GM23338 (cell line): Measurements from ENCODE around the gene CYP20A1. TPM values are rescaled to one million over a fixed set of nuclear protein-coding genes. Genes with fewer than 3 reads are reported as not detected.
A peak's percentile ranks its signal among the peaks of the same experiment; 100 is the strongest.

Experiments
- ATAC-seq: fragments of 200-7000 bp; cut with Tn5 transposase; 3 replicates; pipeline ENCODE4 v1.9.1; 2020
- DNase-seq: peaks from one replicate; pipeline ENCODE4 v3.0.0-alpha.2; 2015; ENCODE audit warnings: low spot score
- H2AFZ ChIP-seq: fragments of 200-600 bp; sonication (generic); 2 replicates; pipeline ENCODE4 v1.8.0; 2016; ENCODE audit warnings: antibody characterized with exemption, mild to moderate bottlenecking, moderate library complexity
- H3F3A ChIP-seq: fragments of 200-600 bp; sonication (generic); replicated peaks from 2 replicates; pipeline ENCODE4 v1.8.0; 2017; ENCODE audit warnings: antibody characterized with exemption, mixed run types, low read depth
- H3K27ac ChIP-seq: fragments of 200-600 bp; sonication (generic); 2 replicates; pipeline ENCODE4 v1.6.1; 2016; ENCODE audit warnings: low read depth
- H3K27me3 ChIP-seq: fragments of 200-600 bp; sonication (generic); 2 replicates; pipeline ENCODE4 v1.8.0; 2016; ENCODE audit warnings: mild to moderate bottlenecking, mixed run types, moderate library complexity; ENCODE audit not compliant: insufficient read depth
- H3K36me3 ChIP-seq: fragments of 200-600 bp; sonication (generic); 2 replicates; pipeline ENCODE4 v1.8.0; 2016; ENCODE audit warnings: mild to moderate bottlenecking; ENCODE audit not compliant: insufficient read depth
- H3K4me1 ChIP-seq: fragments of 200-600 bp; sonication (generic); 2 replicates; pipeline ENCODE4 v1.8.0; 2016; ENCODE audit warnings: mild to moderate bottlenecking, moderate library complexity; ENCODE audit not compliant: insufficient read depth
- H3K4me2 ChIP-seq: fragments of 200-600 bp; sonication (generic); 2 replicates; pipeline ENCODE4 v1.7.1; 2017; ENCODE audit warnings: mixed run types
- H3K4me3 ChIP-seq: fragments of 200-600 bp; sonication (generic); 2 replicates; pipeline ENCODE4 v1.6.1; 2016; ENCODE audit warnings: mixed run types
- H3K79me2 ChIP-seq: fragments of 200-600 bp; sonication (generic); replicated peaks from 2 replicates; pipeline ENCODE4 v1.8.0; 2017; ENCODE audit warnings: mild to moderate bottlenecking; ENCODE audit not compliant: insufficient read depth
- H3K9me2 ChIP-seq: fragments of 200-600 bp; sonication (generic); 2 replicates; pipeline ENCODE4 v1.8.0; 2017; ENCODE audit not compliant: insufficient read depth
- H4K20me1 ChIP-seq: fragments of 200-600 bp; sonication (generic); replicated peaks from 2 replicates; pipeline ENCODE4 v1.8.0; 2017; ENCODE audit warnings: mild to moderate bottlenecking; ENCODE audit not compliant: insufficient read depth
- H3K27ac Mint-ChIP-seq: 2 replicates; pipeline ENCODE4 v1.8.0; 2020; ENCODE audit warnings: inconsistent platforms, mild to moderate bottlenecking, moderate library complexity, mixed read lengths
- H3K27me3 Mint-ChIP-seq: 3 replicates; pipeline ENCODE4 v1.8.0; 2022; ENCODE audit warnings: low read depth, mild to moderate bottlenecking, moderate library complexity, mixed read lengths, inconsistent platforms; ENCODE audit not compliant: insufficient read depth, poor library complexity
- H3K36me3 Mint-ChIP-seq: 3 replicates; pipeline ENCODE4 v1.8.0; 2021; ENCODE audit warnings: low read depth, mild to moderate bottlenecking, inconsistent platforms, moderate library complexity, mixed read lengths
- H3K4me1 Mint-ChIP-seq: 3 replicates; pipeline ENCODE4 v1.8.0; 2020; ENCODE audit warnings: mild to moderate bottlenecking, inconsistent platforms, mixed read lengths
- H3K4me3 Mint-ChIP-seq: 3 replicates; pipeline ENCODE4 v1.8.0; 2021; ENCODE audit warnings: moderate library complexity, mild to moderate bottlenecking, inconsistent platforms, mixed read lengths
- H3K9me3 Mint-ChIP-seq: 3 replicates; pipeline ENCODE4 v1.8.0; 2020; ENCODE audit warnings: moderate library complexity, mild to moderate bottlenecking, inconsistent platforms, mixed read lengths
- CREB1 ChIP-seq: fragments of 250-450 bp; sonication (Bioruptor Pico); IDR thresholded peaks from 2 replicates; pipeline ENCODE4 v1.5.0; 2020; ENCODE audit warnings: low read depth, mild to moderate bottlenecking, moderate library complexity
- JUNB ChIP-seq: IDR thresholded peaks from one replicate; pipeline ENCODE4 v1.6.1; 2016; ENCODE audit warnings: antibody characterized with exemption; ENCODE audit not compliant: unreplicated experiment
- ZNF114 ChIP-seq: fragments of 250-450 bp; sonication (Bioruptor Pico); IDR thresholded peaks from 2 replicates; pipeline ENCODE4 v1.5.0; 2020; ENCODE audit warnings: mild to moderate bottlenecking, moderate library complexity
- ZNF331 ChIP-seq: fragments of 250-450 bp; sonication (Bioruptor Pico); IDR thresholded peaks from 2 replicates; pipeline ENCODE4 v1.5.0; 2020; ENCODE audit warnings: low read depth, mild to moderate bottlenecking, moderate library complexity
- polyA plus RNA-seq: library from polyadenylated mRNA; unstranded; fragments of >200 nt; fragmentation: Nextera tagmentation; extraction: Ambion mirVana; gene quantifications from 2 replicates; pipeline ENCODE4 v1.2.1, GENCODE V29; 2016
- total RNA-seq: library from RNA; depleted of rRNA; stranded (reverse); fragments of >200 nt; shearing (Covaris generic); gene quantifications from 2 replicates; pipeline ENCODE4 v1.2.3, GENCODE V29; 2014
- TF ChIP-seq, protein P1 (sequence below), 2 experiments: fragments of 200-600 bp in 1 of 2; sonication (generic) in 1 of 2; conservative IDR thresholded peaks; 2 replicates each; pipeline versions ENCODE4 v1.5.1 to v1.6.1; 2016 to 2017; ENCODE audit warnings: antibody characterized with exemption in 2 of 2, low read depth in 2 of 2, mild to moderate bottlenecking in 2 of 2, moderate library complexity in 1 of 2
- TF ChIP-seq, protein P2 (sequence below): fragments of 250-450 bp; sonication (Bioruptor Pico); IDR thresholded peaks from 2 replicates; pipeline ENCODE4 v1.5.0; 2020; ENCODE audit warnings: mild to moderate bottlenecking, moderate library complexity
- TF ChIP-seq, protein P3 (sequence below): IDR thresholded peaks from 2 replicates; pipeline ENCODE4 v1.6.1; 2016; ENCODE audit warnings: antibody characterized with exemption

The CYP20A1 gene
- total and polyA plus RNA-seq, 2 experiments from 2014 or later, result 17.0 to 21.0 TPM

DNA sequence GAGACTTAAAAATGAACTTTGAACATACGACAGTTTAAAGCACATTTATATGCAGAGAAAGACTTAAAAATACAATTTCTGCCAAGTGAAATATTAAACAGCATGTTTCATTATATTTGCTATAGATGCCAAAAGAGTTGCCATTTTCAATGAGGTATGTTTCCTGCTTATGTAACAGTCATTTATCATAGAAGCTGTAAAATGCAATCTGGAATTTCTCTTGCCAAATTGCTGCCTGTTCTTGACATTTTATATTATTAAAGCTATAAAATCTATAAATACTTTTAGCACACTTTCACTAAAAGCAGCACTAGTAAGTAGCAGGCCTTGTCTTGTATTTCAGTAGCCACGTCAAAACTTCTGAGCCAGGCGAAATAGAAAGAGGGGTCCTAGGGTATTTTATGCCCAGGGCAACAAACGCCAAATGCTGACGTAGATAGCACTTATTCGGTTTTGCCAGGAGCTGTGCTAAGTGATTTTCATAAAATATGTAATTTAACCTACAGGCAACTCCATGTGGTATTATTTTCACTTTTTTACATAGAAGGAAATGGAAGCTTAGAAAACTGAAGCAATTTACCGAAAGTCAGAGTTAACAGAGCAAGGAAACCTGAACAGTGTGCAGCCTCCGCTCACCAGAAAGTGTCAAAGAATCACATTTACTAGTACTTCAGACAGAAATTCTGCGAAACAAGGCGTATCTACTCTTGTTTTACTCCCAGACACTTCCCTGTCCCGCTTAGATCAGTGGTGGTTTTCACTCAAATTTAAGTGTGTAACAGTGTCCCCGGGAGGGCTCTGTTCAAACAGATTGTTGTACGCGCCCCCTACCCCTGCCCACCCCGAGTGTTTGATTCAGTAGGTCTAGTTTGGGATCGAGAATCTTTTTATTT, 1.2 kb upstream of the CYP20A1 start:
- Histone ChIP-seq H3K4me3 (peak overlapping the region; percentile 85), H3K36me3 (no peaks in the 10 kb centered on the region), H3K79me2 (peaks cover 27% of the 10 kb centered on the region), H3K9me2 (peaks cover 3% of the 10 kb centered on the region; the same call in 1 of the 2 replicates), H4K20me1 (no peaks in the 10 kb centered on the region), H2AFZ (no peak overlapping the region; the same call in 1 of the 2 replicates), H3K27ac (no peak overlapping the region), H3K4me2 (peak overlapping the region; percentile 93), H3F3A (0 out of 2 replicates have a peak, but pooled peaks cover under 1% of the 10 kb centered on the region), H3K27me3 (no peaks in the 10 kb centered on the region), H3K4me1 (no peaks in the 10 kb centered on the region; the same call in 1 of the 2 replicates)
- H3K27ac Mint-ChIP-seq, result no peak overlapping the region
- no peak for DNase-seq
- peaks cover 10% of the 10 kb centered on the region for H3K27me3 Mint-ChIP-seq
- peak overlapping the region; percentile 92 for H3K4me3 Mint-ChIP-seq
- H3K36me3 Mint-ChIP-seq, result peaks cover 9% of the 10 kb centered on the region
- TF ChIP-seq ZNF114 (CRISPR knock-in tag) (no peak), CREB1 (CRISPR knock-in tag) (no peak), ZNF331 (CRISPR knock-in tag) (no peak), JUNB (no peak)
- TF ChIP-seq, protein P1, sequence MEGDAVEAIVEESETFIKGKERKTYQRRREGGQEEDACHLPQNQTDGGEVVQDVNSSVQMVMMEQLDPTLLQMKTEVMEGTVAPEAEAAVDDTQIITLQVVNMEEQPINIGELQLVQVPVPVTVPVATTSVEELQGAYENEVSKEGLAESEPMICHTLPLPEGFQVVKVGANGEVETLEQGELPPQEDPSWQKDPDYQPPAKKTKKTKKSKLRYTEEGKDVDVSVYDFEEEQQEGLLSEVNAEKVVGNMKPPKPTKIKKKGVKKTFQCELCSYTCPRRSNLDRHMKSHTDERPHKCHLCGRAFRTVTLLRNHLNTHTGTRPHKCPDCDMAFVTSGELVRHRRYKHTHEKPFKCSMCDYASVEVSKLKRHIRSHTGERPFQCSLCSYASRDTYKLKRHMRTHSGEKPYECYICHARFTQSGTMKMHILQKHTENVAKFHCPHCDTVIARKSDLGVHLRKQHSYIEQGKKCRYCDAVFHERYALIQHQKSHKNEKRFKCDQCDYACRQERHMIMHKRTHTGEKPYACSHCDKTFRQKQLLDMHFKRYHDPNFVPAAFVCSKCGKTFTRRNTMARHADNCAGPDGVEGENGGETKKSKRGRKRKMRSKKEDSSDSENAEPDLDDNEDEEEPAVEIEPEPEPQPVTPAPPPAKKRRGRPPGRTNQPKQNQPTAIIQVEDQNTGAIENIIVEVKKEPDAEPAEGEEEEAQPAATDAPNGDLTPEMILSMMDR (conservative IDR thresholded peaks at IDR 0.05; ENCODE audit: low read depth in 2 of 2), result no peak
- TF ChIP-seq, protein P2, sequence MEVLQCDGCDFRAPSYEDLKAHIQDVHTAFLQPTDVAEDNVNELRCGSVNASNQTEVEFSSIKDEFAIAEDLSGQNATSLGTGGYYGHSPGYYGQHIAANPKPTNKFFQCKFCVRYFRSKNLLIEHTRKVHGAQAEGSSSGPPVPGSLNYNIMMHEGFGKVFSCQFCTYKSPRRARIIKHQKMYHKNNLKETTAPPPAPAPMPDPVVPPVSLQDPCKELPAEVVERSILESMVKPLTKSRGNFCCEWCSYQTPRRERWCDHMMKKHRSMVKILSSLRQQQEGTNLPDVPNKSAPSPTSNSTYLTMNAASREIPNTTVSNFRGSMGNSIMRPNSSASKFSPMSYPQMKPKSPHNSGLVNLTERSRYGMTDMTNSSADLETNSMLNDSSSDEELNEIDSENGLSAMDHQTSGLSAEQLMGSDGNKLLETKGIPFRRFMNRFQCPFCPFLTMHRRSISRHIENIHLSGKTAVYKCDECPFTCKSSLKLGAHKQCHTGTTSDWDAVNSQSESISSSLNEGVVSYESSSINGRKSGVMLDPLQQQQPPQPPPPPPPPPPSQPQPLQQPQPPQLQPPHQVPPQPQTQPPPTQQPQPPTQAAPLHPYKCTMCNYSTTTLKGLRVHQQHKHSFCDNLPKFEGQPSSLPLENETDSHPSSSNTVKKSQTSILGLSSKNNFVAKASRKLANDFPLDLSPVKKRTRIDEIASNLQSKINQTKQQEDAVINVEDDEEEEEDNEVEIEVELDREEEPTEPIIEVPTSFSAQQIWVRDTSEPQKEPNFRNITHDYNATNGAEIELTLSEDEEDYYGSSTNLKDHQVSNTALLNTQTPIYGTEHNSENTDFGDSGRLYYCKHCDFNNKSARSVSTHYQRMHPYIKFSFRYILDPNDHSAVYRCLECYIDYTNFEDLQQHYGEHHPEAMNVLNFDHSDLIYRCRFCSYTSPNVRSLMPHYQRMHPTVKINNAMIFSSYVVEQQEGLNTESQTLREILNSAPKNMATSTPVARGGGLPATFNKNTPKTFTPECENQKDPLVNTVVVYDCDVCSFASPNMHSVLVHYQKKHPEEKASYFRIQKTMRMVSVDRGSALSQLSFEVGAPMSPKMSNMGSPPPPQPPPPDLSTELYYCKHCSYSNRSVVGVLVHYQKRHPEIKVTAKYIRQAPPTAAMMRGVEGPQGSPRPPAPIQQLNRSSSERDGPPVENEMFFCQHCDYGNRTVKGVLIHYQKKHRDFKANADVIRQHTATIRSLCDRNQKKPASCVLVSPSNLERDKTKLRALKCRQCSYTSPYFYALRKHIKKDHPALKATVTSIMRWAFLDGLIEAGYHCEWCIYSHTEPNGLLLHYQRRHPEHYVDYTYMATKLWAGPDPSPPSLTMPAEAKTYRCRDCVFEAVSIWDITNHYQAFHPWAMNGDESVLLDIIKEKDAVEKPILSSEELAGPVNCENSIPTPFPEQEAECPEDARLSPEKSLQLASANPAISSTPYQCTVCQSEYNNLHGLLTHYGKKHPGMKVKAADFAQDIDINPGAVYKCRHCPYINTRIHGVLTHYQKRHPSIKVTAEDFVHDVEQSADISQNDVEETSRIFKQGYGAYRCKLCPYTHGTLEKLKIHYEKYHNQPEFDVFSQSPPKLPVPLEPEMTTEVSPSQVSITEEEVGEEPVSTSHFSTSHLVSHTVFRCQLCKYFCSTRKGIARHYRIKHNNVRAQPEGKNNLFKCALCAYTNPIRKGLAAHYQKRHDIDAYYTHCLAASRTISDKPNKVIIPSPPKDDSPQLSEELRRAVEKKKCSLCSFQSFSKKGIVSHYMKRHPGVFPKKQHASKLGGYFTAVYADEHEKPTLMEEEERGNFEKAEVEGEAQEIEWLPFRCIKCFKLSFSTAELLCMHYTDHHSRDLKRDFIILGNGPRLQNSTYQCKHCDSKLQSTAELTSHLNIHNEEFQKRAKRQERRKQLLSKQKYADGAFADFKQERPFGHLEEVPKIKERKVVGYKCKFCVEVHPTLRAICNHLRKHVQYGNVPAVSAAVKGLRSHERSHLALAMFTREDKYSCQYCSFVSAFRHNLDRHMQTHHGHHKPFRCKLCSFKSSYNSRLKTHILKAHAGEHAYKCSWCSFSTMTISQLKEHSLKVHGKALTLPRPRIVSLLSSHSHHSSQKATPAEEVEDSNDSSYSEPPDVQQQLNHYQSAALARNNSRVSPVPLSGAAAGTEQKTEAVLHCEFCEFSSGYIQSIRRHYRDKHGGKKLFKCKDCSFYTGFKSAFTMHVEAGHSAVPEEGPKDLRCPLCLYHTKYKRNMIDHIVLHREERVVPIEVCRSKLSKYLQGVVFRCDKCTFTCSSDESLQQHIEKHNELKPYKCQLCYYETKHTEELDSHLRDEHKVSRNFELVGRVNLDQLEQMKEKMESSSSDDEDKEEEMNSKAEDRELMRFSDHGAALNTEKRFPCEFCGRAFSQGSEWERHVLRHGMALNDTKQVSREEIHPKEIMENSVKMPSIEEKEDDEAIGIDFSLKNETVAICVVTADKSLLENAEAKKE (CRISPR knock-in tag), result no peak
- TF ChIP-seq, protein P3, sequence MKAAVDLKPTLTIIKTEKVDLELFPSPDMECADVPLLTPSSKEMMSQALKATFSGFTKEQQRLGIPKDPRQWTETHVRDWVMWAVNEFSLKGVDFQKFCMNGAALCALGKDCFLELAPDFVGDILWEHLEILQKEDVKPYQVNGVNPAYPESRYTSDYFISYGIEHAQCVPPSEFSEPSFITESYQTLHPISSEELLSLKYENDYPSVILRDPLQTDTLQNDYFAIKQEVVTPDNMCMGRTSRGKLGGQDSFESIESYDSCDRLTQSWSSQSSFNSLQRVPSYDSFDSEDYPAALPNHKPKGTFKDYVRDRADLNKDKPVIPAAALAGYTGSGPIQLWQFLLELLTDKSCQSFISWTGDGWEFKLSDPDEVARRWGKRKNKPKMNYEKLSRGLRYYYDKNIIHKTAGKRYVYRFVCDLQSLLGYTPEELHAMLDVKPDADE, result no peak
- no peak for ATAC-seq
- H3K9me3 Mint-ChIP-seq, result no peaks in the 10 kb centered on the region; the same call in 2 of the 3 replicates
- peaks cover 5% of the 10 kb centered on the region for H3K4me1 Mint-ChIP-seq
